Activated CD8-positive, alpha-beta memory T cell treated with anti-CD3 and anti-CD28 coated beads, Interleukin-2, amount 10 ng/mL, durations not matched to agents 7 days and 5 days (primary cell): ENCODE data around the gene SLC35B2. TPM values are rescaled to one million over a fixed set of nuclear protein-coding genes. Genes with fewer than 3 reads are reported as not detected.

Experiments
- ATAC-seq: fragments of 150-1000 bp; cut with Tn5 transposase; one replicate; pipeline ENCODE4 v1.10.0; 2021; ENCODE audit warnings: moderate library complexity
- CTCF ChIA-PET: fragments of 350-600 bp; sonication (Branson Sonifier 250); formaldehyde crosslinking; loops from one replicate; lab custom pipeline; 2021; ENCODE audit warnings: antibody characterized with exemption; lab: Charles Lee
- DNase-seq: peaks from one replicate; pipeline ENCODE4 v3.0.0-alpha.2; 2020
- H3K27ac Mint-ChIP-seq: one replicate; pipeline ENCODE4 v1.8.0; 2021; ENCODE audit warnings: mild to moderate bottlenecking, mixed read lengths
- H3K27me3 Mint-ChIP-seq: one replicate; pipeline ENCODE4 v1.8.0; 2021; ENCODE audit warnings: mixed read lengths
- H3K36me3 Mint-ChIP-seq: one replicate; pipeline ENCODE4 v1.8.0; 2021; ENCODE audit warnings: mild to moderate bottlenecking, mixed read lengths
- H3K4me1 Mint-ChIP-seq: one replicate; pipeline ENCODE4 v1.8.0; 2021; ENCODE audit warnings: mixed read lengths
- H3K4me3 Mint-ChIP-seq: one replicate; pipeline ENCODE4 v1.8.0; 2021; ENCODE audit warnings: mild to moderate bottlenecking, moderate library complexity, mixed read lengths
- H3K9me3 Mint-ChIP-seq: one replicate; pipeline ENCODE4 v1.8.0; 2022; ENCODE audit warnings: low read depth, mixed read lengths
- total RNA-seq, 2 experiments: library from RNA; stranded (reverse); gene quantifications; one replicate each; pipeline ENCODE4 v1.2.3, GENCODE V29; 2021

SLC35B2 gene
- total RNA-seq, 2 experiments from 2014 or later = 28.0 to 39.6 TPM

DNA sequence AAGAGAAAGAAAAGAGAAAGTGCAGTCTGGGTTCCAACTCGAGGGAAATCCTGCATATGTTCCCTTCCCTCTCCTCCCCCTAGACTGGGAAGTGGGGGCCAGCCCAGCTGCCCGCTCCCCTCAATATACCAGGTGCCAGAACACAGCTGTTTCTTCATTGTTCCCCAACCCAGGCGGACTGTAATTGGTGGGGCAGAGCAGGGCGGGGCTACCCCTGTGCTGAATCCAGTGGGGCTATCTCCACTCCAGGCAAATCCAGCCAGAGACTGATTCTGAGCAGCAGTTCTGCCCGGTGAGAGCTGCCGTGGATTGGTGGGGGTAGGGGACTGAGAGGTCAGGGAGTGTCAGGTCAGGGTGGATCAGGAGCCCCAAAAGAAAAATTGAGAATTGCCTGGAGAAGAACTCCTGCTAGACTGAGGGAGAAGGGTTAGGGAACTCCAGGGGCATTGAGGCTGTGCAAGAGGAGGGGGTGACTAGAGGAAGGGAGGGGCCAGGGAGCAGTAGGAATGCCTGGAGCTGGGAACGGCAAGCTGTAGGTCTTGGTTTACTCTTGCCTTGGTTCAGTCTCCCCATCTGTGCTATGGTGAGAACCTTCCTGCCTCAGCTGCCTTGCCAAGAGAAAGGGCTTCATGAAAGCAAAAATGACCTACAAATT lies 40.5 kb downstream of the SLC35B2 start, which contains the start of gene MYMX:
Gene MYMX (plus strand): TSS at position 250 of the 655 bp plus-strand sequence. CDS start 546 bp downstream, outside the sequence.
- DNase-seq = no peak
- Mint-ChIP-seq H3K9me3 (no peaks in the 10 kb centered on the region), H3K4me3 (no peak within 1 kb of the TSS), H3K4me1 (peaks cover 12% of the 10 kb centered on the region), H3K27me3 (peaks cover 18% of the 10 kb centered on the region), H3K27ac (no peak within 1 kb of the TSS), H3K36me3 (no peaks in the 10 kb centered on the region)
- CTCF ChIA-PET = interaction anchor here (0.7 to 1.4 kb wide), 2 partner anchors 18 to 120 kb away, joined by 3 read pairs; no protein-coding TSS in a partner anchor
- ATAC-seq = no peak

DNA sequence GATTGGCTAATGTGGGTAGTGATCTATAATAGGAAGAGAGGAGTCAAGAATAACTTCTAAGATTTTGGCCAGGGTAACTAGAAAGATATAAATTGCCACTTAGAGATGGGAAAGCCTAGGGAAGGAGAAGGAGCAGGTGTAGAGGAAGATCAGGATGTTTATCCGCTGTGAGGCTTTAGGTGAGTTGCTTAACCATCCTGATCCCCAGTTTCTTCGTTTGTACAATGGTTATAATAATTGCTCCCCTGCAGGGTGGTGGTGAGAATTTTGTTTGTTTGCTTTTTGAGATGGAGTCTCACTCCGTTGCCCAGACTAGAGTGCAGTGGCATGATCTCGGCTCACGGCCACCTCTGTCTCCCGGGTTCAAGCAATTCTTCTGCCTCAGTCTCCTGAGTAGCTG lies 43.0 kb downstream of the SLC35B2 start:
- H3K9me3 Mint-ChIP-seq = no peaks in the 10 kb centered on the region
- no peak overlapping the region for H3K27ac Mint-ChIP-seq
- no peaks in the 10 kb centered on the region for H3K36me3 Mint-ChIP-seq
- H3K27me3 Mint-ChIP-seq = peaks cover 26% of the 10 kb centered on the region
- CTCF ChIA-PET = interaction anchor here (1.2 to 1.5 kb wide), 2 partner anchors 9 to 42 kb away, joined by 3 to 4 read pairs; partner anchors contain the start of gene SLC29A1
- peaks cover 3% of the 10 kb centered on the region for H3K4me1 Mint-ChIP-seq
- DNase-seq (no peak), ATAC-seq (no peak)
- no peak overlapping the region for H3K4me3 Mint-ChIP-seq

GRCh38 chr6:44211284-44211683 lies 46.0 kb downstream of the SLC35B2 start:
- Mint-ChIP-seq H3K27me3 (peaks cover 24% of the 10 kb centered on the region), H3K27ac (no peak overlapping the region), H3K36me3 (no peaks in the 10 kb centered on the region), H3K4me1 (no peaks in the 10 kb centered on the region), H3K4me3 (no peak overlapping the region), H3K9me3 (no peaks in the 10 kb centered on the region)
- CTCF ChIA-PET = no interaction called here
- DNase-seq = no peak
- ATAC-seq = no peak

DNA sequence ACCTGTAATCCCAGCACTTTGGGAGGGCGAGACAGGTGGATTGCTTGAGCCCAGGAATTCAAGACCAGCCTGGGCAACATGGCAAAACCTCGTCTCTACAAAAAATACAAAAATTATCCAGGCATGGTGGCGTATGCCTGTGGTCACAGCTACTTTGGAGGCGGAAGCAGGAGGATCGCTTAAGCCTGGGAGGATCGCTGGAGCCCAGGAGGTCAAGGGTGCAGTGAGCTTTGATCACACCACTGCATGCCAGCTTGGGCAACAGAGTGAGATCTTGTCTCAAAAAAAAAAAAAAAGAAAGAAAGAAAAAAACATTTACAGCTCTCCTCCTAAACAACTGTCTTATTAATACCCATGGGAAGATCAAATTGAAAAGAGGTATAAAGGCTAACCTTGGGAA lies 49.4 kb downstream of the SLC35B2 start:
- Mint-ChIP-seq H3K27ac (no peak overlapping the region), H3K4me3 (no peak overlapping the region), H3K9me3 (no peaks in the 10 kb centered on the region), H3K27me3 (peaks cover 28% of the 10 kb centered on the region), H3K4me1 (no peaks in the 10 kb centered on the region), H3K36me3 (no peaks in the 10 kb centered on the region)
- ATAC-seq (no peak), DNase-seq (no peak)
- CTCF ChIA-PET = interaction anchor here (1.6 kb wide), 1 partner anchor 35 kb away, joined by 3 read pairs; no protein-coding TSS in a partner anchor

Other genes starting within 250 kb of the SLC35B2 start
- gene MRPL14, start 130.1 kb downstream of the SLC35B2 start, total RNA-seq = 10 to 100 TPM; 45.8 to 47.5 TPM
- 10 to 100 TPM; 11.1 to 11.6 TPM for gene TMEM63B, start 130.0 kb downstream of the SLC35B2 start, total RNA-seq
- not detected for gene CAPN11, start 98.7 kb downstream of the SLC35B2 start, total RNA-seq
- not detected for gene MYMX, start 40.6 kb downstream of the SLC35B2 start, total RNA-seq
- gene SLC29A1, start 33.9 kb downstream of the SLC35B2 start, total RNA-seq = 10 to 100 TPM; 39.8 to 49.9 TPM
- 1,000 to 10,000 TPM in 1 of 2 experiments, 100 to 1,000 TPM in 1; 734 to 1,112 TPM for gene HSP90AB1, start 10.4 kb downstream of the SLC35B2 start, total RNA-seq
- 10 to 100 TPM; 24.5 to 37.7 TPM for gene NFKBIE, start 8.0 kb upstream of the SLC35B2 start, total RNA-seq
- gene TMEM151B, start 12.9 kb upstream of the SLC35B2 start, total RNA-seq = under 1 TPM in 1 of 2 experiments, not detected in 1; 0.06 TPM
- 10 to 100 TPM; 21.1 to 23.7 TPM for gene AARS2, start 55.8 kb upstream of the SLC35B2 start, total RNA-seq
- not detected for gene SPATS1, start 85.1 kb upstream of the SLC35B2 start, total RNA-seq
- 10 to 100 TPM; 22.2 to 26.2 TPM for gene CDC5L, start 130.2 kb upstream of the SLC35B2 start, total RNA-seq